Measurements from ENCODE around the gene SPRED3.
A peak's percentile ranks its signal among the peaks of the same experiment; 100 is the strongest.
"Not testable (repeated sequence)": the region's sequence is repeated elsewhere in the genome, so short reads cannot be mapped to it uniquely, and the experiment has no call there.

The SPRED3 gene

DNA sequence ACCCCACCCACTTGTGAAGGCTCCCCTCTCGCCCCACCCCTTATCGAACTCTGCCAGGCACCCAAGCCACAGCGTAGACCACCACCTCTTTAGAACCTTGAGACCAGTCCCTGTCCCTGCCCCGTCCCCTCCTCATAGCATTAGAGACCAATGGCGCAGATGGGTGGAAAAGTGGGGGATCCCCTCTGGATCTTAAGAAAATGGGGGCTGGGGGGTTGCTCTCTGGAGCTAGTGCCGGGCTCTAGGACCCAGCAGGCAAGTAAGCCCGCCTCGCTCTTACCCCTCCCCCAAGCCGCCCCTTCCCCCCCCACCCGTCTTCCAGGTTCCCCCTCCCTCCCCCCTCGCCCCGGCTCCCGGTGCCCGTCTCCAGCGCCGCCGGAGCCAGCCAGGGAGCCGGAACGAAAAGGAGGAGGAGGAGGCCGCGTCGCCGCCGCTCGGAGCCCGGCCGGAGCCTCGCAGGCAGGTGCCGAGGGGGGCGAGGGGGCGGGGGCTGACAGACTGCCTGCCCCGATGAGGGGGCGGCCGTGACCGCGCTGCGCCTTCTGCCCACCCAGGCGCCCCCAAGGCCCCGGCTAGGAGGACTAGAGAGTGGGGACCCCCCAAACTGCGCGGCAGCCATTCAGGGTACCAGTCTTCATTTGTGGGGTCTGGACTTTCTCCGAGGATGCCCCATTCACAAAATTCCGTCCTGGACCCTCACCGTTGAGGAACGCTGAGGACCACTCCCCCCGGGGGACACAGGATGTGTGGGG lies at the start of gene SPRED3:
Gene SPRED3 (plus strand): TSS at position 349 of the 752 bp plus-strand sequence. CDS start 1,606 bp downstream, outside the sequence.
- no peak for DNase-seq (ENCODE audit: low read depth in 2 of 2)

GRCh38 chr19:38339011-38339410 lies 49.5 kb upstream of the SPRED3 start:
- not testable (repeated sequence) for DNase-seq (ENCODE audit: low read depth in 2 of 2)

- DNase-seq (ENCODE audit: low read depth in 2 of 2): no peak
Observed at GRCh38 chr19:38340927-38341326, 47.6 kb upstream of the SPRED3 start.

DNA sequence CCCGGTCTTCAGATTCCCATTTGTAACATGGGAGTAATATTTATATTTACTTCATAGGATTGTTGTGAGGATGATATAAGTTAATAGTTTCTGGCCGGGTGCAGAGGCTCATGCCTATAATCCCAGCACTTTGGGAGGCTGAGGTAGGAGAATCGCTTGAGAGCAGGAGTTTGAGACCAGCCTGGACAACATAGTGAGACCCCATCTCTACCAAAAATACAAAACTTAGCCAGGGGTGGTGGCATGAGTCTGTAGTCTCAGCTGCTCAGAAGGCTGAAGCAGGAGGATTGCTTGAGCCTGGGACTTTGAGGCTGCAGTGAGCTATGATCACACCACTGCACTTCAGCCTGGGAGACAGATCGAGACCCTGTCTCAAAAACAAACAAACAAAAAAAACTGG lies 41.7 kb upstream of the SPRED3 start:
- DNase-seq (ENCODE audit: low read depth in 2 of 2): no peak

- no peak for DNase-seq (ENCODE audit: low read depth in 2 of 2)
Observed at GRCh38 chr19:38350883-38351282, 37.6 kb upstream of the SPRED3 start.

DNA sequence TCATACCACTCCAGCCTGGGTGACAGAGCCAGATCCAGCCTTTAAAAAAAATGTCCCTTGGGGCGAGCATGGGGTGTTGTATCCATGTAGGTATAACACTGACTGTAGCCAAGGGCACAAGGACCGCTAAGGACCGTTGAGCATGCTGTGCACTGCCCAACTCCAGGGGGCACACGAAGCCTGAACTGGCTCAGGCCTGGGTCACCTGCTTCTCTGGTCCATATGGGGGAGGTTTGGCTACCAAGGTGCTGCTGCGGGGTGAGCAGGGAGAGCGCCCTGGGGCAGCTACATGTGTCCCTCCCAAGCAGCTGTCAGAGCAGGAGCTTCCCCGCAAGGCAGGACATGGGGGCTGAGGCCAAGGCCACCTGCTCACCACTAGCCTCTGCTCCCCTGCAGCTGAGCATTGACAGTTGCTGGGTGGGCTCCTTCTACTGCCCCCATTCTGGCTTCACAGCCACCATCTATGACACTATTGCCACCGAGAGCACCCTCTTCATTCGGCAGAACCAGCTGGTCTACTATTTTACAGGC lies 36.6 kb upstream of the SPRED3 start:
- DNase-seq (ENCODE audit: low read depth in 2 of 2): no peak

DNA sequence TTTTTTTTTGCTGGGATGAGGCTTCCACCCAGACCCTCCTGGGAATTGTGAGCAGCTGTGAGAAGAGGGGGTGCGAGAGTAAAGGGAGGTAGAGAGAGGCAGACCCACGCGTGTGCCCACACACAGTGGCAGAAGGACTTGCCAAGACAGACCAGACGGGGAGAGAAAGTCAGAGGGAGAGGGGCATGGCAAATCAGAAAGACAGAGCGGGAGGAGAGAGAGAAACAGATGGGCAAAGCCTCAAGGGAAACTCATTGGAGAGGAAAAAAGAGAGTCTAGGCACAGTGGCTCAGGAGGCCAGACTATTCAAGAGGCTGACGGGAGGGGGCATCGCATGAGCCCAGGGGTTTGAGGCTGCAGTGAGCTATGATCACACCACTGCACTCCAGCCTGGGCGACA lies 35.9 kb upstream of the SPRED3 start:
- DNase-seq (ENCODE audit: low read depth in 2 of 2): no peak

- no peak for DNase-seq (ENCODE audit: low read depth in 2 of 2)
Observed at GRCh38 chr19:38355728-38356725, 32.5 kb upstream of the SPRED3 start.

GRCh38 chr19:38358071-38358470 lies 30.4 kb upstream of the SPRED3 start:
- no peak for DNase-seq (ENCODE audit: low read depth in 2 of 2)

DNA sequence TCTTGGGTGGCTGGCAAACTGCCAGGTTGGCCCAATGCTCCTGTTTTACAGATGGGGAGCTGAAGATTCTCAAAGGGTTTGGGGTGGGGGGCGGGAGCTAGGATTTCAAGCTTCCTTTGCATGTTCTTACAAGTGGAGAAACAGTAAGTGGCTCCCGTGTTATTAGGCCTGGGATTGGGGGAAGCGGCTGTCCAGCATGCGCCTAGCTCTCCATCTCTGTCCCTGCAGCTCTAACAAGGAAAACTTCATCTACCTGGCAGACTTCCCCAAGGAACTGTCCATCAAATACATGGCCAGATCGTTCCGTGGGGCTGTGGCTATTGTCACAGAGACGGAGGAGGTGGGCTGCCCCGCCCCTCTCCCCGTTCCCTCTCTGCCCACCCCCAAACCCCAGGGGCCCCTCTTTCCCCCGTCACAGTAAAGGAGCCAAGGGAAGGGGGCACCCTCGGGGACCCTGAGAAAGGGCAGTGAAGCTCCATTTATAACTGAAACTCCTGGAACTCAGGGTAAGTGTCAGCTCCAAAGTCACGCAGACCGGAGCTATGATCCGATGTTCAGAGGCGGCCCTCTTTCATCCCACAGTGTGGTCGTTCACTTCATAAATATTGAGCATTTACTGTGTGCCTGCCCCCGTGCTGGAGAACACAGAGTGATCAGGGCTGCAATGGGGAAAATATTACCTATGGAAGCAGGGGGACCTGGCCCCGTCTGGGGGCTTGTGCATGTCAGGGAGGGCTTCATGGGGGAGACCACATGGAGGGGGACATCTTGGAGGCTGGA lies 29.1 kb upstream of the SPRED3 start:
- no peak for DNase-seq (ENCODE audit: low read depth in 2 of 2)

DNA sequence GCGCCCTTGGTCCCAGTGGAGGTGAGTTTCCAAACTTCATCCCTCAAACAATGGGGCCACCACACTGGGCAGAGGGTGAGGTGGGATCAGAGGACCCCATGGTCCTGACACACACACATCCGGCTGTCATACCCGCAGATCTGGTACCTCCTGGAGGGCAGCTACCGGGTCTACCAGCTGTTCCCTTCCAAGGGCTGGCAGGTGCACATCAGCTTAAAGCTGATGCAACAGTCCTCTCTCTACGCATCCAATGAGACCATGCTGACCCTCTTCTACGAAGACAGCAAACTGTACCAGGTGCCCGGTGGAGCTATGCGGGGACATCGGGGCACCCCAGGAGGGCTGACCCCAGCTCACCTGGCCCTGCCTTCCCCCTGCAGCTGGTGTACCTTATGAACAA lies 28.1 kb upstream of the SPRED3 start:
- DNase-seq (ENCODE audit: low read depth in 2 of 2): no peak

DNA sequence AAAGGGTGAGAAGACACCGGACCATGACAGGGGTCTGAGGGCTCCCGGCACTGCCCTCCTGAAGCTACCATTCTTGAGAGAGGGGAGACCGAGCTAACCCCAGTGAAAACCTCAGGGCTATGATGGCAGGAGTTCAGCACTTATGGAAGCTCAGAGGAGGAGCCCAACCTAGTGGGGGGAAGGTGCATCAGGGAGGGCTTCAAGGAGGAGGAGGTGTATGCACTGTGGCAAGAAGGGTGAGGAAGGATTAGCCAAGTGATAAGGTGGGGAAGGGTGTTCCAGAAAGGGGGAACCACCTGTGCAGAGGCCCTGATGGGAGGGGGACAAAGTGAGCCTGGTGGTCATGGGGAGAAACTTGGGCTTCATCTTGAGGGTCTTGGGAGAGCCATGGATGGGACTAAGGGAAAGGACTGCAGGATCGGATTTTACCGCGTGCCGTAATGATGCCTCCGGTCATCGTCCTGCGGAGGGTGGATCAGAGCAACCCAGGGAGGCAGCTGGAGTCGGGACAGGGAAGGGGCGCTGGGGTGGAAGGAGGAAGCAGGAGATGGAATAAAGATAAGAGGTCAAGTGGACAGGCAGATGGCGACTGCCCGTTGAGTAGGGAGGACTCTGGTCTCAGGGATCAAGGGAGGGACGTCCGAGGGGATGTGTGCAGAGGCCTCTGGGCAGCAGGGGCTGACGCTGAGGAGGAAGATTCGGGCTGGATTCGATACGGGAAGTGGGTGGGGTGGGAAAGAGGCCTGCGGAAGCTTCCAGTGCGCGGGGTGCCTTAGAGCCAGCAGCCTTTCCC lies 27.5 kb upstream of the SPRED3 start:
- DNase-seq (ENCODE audit: low read depth in 2 of 2): no peak

DNA sequence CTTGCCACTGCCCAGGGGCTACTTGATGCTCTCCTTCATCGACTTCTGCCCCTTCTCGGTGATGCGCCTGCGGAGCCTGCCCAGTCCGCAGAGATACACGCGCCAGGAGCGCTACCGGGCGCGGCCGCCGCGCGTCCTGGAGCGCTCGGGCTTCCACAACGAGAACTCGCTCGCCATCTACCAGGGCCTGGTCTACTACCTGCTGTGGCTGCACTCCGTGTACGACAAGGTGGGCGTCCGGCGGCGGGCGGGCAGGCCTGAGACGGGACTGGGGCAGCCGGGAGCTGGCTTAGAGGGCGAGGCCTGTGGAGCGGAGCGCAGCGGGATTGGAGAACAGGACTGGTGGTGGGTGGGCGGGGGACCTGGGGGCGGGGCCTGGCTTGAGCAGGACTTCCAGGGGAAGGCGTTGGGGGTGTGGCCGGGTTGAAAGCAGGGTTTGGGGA lies 26.8 kb upstream of the SPRED3 start:
- DNase-seq (ENCODE audit: low read depth in 2 of 2): peak; percentile 31 to 54

GRCh38 chr19:38362076-38362945 lies 26.2 kb upstream of the SPRED3 start:
- peak; percentile 35 to 51 for DNase-seq (ENCODE audit: low read depth in 2 of 2)

- not testable (repeated sequence) for DNase-seq (ENCODE audit: low read depth in 2 of 2)
Observed at GRCh38 chr19:38362946-38363688, 25.4 kb upstream of the SPRED3 start.

GRCh38 chr19:38367041-38367440 lies 21.5 kb upstream of the SPRED3 start:
- DNase-seq (ENCODE audit: low read depth in 2 of 2): no peak

DNA sequence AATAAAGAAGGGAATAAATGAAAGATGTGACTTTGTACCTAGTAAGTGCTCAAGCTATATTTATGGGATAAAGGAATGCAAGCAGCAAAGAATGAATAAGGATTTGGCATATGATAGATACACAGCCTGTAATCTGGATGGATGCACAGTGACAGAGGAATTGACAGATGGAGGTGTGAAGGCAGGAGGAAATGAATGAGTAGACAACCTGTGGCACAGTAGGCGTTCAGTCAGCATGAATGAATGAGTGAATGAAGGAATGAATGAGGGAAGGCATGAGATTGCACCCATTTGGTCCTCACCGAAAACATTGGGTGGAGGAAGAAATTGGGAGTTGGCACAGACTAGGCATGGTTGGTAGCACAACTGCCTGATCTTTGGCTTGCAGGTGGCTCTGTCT lies 18.9 kb upstream of the SPRED3 start:
- DNase-seq (ENCODE audit: low read depth in 2 of 2): no peak

DNA sequence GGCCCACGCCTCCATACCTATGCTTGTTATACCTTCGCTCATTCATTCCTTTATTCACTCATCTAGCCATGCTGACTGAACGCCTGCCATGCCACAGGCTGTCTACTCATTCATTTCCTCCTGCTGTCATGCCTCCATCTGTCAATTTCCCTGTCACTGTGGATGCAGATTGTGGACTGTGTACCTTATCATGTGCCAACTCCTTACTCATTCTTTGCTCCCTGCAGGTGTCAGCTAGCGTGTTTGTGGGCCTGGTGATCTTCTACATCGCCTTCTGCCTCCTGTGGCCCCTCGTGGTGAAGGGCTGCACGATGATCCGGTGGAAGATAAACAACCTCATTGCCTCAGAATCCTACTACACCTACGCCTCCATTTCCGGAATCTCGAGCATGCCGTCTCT lies 18.2 kb upstream of the SPRED3 start:
- no peak for DNase-seq (ENCODE audit: low read depth in 2 of 2)

GRCh38 chr19:38371081-38371480 lies 17.4 kb upstream of the SPRED3 start:
- DNase-seq (ENCODE audit: low read depth in 2 of 2): no peak

Measured in stimulated activated CD8-positive, alpha-beta memory T cell treated with anti-CD3 and anti-CD28 coated beads, Interleukin-7, amount 100 ng/mL, for 4 hours (primary cell).